ENCODE data around the gene NUCB2. TPM values are rescaled to one million over a fixed set of nuclear protein-coding genes. Genes with fewer than 3 reads are reported as not detected.

The NUCB2 gene
- total RNA-seq, 2 experiments from 2014 or later, result 42.4 to 73.0 TPM

DNA sequence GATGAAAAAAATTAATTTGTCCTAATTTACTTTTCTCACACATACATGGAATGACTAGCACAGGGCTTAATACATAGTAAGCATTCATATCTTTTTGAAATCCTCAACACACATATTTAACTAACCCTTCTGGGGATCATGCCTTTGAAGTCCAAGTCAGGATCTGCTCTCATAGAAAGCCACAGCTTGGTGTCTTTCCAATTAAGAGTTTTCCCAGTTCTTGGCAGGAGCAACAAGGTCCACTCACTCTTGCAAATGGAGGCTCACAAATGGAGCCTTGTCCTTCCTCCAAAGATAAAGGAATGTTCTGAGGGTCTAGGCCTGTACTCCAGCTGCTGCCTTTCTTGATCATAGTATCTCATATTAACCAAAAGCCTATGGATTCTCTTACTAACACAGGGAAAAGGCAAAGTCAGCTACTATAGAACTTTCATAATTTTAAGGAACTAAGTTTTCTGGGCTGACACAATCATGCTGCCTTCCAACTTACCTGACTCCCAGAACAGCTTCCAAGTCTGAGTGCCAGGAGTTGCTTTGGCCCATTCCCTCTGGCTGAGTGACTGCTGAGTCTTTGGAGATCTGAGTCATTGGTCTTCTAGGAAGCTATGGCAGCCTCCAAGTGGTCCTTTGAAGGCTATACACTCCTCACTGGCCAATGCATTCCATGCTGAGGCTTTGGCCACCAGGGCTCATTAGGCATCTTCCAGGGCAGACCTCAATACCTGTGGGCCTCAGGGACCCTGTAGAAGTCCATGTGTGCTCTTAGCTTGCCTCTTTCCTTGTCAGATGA lies 25.8 kb upstream of the NUCB2 start:
- no peaks in the 10 kb centered on the region for H4K20me1 ChIP-seq (ENCODE audit: insufficient read depth, low read length)
- ChIA-PET POLR2A (interaction anchor here (0.6 kb wide), 1 partner anchor 20 kb away, joined by 4 read pairs; no protein-coding TSS in a partner anchor), CTCF (ENCODE audit: unreplicated experiment) (no interaction called here)
- no peak overlapping the region for H3K4me3 ChIP-seq (ENCODE audit: low read depth, low read length, poor library complexity, severe bottlenecking)
- no peaks in the 10 kb centered on the region for H3K79me2 ChIP-seq (ENCODE audit: insufficient read depth, low read depth, low read length)
- no peaks in the 10 kb centered on the region for H3K9me2 ChIP-seq (ENCODE audit: insufficient read depth, low read length)
- no peaks in the 10 kb centered on the region for H3K36me3 ChIP-seq (ENCODE audit: insufficient read depth, low read length)
- H2AFZ ChIP-seq (ENCODE audit: low read length), result no peak overlapping the region
- BruUV-seq (replicated peaks), result no TSS peak
- intact Hi-C loops (cut with micrococcal nuclease; ENCODE audit: unreplicated experiment), result no loop called here
- TF ChIP-seq EZH2phosphoT487 (IDR thresholded peaks at IDR 0.05; ENCODE audit: borderline replicate concordance, low read depth, low read length), result no peak
- TF ChIP-seq, protein P1, sequence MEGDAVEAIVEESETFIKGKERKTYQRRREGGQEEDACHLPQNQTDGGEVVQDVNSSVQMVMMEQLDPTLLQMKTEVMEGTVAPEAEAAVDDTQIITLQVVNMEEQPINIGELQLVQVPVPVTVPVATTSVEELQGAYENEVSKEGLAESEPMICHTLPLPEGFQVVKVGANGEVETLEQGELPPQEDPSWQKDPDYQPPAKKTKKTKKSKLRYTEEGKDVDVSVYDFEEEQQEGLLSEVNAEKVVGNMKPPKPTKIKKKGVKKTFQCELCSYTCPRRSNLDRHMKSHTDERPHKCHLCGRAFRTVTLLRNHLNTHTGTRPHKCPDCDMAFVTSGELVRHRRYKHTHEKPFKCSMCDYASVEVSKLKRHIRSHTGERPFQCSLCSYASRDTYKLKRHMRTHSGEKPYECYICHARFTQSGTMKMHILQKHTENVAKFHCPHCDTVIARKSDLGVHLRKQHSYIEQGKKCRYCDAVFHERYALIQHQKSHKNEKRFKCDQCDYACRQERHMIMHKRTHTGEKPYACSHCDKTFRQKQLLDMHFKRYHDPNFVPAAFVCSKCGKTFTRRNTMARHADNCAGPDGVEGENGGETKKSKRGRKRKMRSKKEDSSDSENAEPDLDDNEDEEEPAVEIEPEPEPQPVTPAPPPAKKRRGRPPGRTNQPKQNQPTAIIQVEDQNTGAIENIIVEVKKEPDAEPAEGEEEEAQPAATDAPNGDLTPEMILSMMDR (conservative IDR thresholded peaks at IDR 0.05; ENCODE audit: low read length), result no peak
- no peaks in the 10 kb centered on the region for H3K4me1 ChIP-seq (ENCODE audit: insufficient read depth, low read length, poor library complexity, severe bottlenecking)
- H3K27ac ChIP-seq (ENCODE audit: low read depth, low read length, poor library complexity, severe bottlenecking), result no peak overlapping the region
- no peak overlapping the region for H3K4me2 ChIP-seq (ENCODE audit: low read length)
- no peaks in the 10 kb centered on the region for H3K9me3 ChIP-seq (ENCODE audit: low read length)
- no peak for DNase-seq (ENCODE audit: low spot score)

DNA sequence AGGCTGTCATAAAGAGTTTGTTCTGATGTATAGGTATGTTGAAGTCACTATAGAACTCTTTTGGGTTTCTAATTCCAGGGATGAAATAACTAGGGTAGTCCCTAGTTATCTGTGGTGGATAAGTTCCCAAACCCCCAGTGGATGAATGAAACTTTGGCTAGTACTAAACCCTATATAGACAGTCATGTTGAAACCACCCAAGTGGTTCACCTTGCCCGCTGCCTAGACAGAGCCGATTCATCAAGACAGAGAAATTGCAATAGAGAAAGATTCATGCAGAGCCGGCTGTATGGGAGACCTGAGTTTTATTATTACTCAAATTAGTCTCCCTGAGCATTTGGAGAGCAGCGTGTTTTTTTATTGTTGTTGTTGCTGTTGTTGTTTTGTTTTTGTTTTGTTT lies 23.8 kb upstream of the NUCB2 start:
- intact Hi-C loops (cut with micrococcal nuclease; ENCODE audit: unreplicated experiment), result no loop called here
- Histone ChIP-seq H3K36me3 (ENCODE audit: insufficient read depth, low read length) (no peaks in the 10 kb centered on the region), H3K27ac (ENCODE audit: low read depth, low read length, poor library complexity, severe bottlenecking) (no peak overlapping the region), H2AFZ (ENCODE audit: low read length) (no peak overlapping the region), H3K4me1 (ENCODE audit: insufficient read depth, low read length, poor library complexity, severe bottlenecking) (no peaks in the 10 kb centered on the region), H4K20me1 (ENCODE audit: insufficient read depth, low read length) (no peaks in the 10 kb centered on the region), H3K9me3 (ENCODE audit: low read length) (no peaks in the 10 kb centered on the region), H3K4me3 (ENCODE audit: low read depth, low read length, poor library complexity, severe bottlenecking) (no peak overlapping the region), H3K9me2 (ENCODE audit: insufficient read depth, low read length) (no peaks in the 10 kb centered on the region), H3K79me2 (ENCODE audit: insufficient read depth, low read depth, low read length) (no peaks in the 10 kb centered on the region), H3K4me2 (ENCODE audit: low read length) (no peak overlapping the region)
- BruUV-seq (replicated peaks), result no TSS peak
- ChIA-PET POLR2A (no interaction called here), CTCF (ENCODE audit: unreplicated experiment) (no interaction called here)
- TF ChIP-seq EZH2phosphoT487 (IDR thresholded peaks at IDR 0.05; ENCODE audit: borderline replicate concordance, low read depth, low read length), result no peak
- TF ChIP-seq, protein P1 (conservative IDR thresholded peaks at IDR 0.05; ENCODE audit: low read length), result no peak
- DNase-seq (ENCODE audit: low spot score), result no peak

DNA sequence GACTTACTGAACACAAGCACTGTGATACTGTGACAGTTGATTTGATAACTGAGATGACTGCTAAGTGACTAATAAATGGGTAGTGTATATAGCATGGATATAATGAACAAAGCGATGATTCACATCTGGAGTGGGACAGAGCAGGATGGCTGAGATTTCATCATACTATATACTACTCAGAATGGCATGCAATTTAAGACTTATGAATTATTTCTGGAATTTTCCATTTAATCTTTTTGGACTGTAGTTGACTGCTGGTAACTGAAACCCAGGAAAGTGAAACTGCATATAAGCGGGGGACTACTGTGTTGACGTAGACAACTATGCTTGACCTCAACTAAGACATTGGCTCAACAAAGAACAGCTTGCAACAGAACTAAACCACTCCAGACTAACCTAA lies 20.0 kb upstream of the NUCB2 start:
- H3K27ac ChIP-seq (ENCODE audit: low read depth, low read length, poor library complexity, severe bottlenecking), result no peak overlapping the region
- no peaks in the 10 kb centered on the region for H3K79me2 ChIP-seq (ENCODE audit: insufficient read depth, low read depth, low read length)
- H3K9me3 ChIP-seq (ENCODE audit: low read length), result no peaks in the 10 kb centered on the region
- no peak overlapping the region for H3K4me2 ChIP-seq (ENCODE audit: low read length)
- H3K4me3 ChIP-seq (ENCODE audit: low read depth, low read length, poor library complexity, severe bottlenecking), result no peak overlapping the region
- DNase-seq (ENCODE audit: low spot score), result no peak
- intact Hi-C loops (cut with micrococcal nuclease; ENCODE audit: unreplicated experiment), result no loop called here
- no peaks in the 10 kb centered on the region for H3K9me2 ChIP-seq (ENCODE audit: insufficient read depth, low read length)
- H2AFZ ChIP-seq (ENCODE audit: low read length), result no peak overlapping the region
- TF ChIP-seq EZH2phosphoT487 (IDR thresholded peaks at IDR 0.05; ENCODE audit: borderline replicate concordance, low read depth, low read length), result no peak
- TF ChIP-seq, protein P1 (conservative IDR thresholded peaks at IDR 0.05; ENCODE audit: low read length), result no peak
- ChIA-PET POLR2A (interaction anchor here (0.7 kb wide), 1 partner anchor 59 kb away, joined by 3 read pairs; no protein-coding TSS in a partner anchor), CTCF (ENCODE audit: unreplicated experiment) (no interaction called here)
- BruUV-seq (replicated peaks), result no TSS peak
- no peaks in the 10 kb centered on the region for H3K4me1 ChIP-seq (ENCODE audit: insufficient read depth, low read length, poor library complexity, severe bottlenecking)
- no peaks in the 10 kb centered on the region for H4K20me1 ChIP-seq (ENCODE audit: insufficient read depth, low read length)
- H3K36me3 ChIP-seq (ENCODE audit: insufficient read depth, low read length), result no peaks in the 10 kb centered on the region

Data from OCI-LY7 (cell line).